PC-3 (cell line): ENCODE results near the gene FOXK1.

ENCODE experiments used
- EZH2 ChIP-seq: fragments of 300-600 bp; sonication (generic); IDR thresholded peaks from one replicate; pipeline ENCODE4 v1.6.1; 2017; ENCODE audit warnings: antibody characterized with exemption, mild to moderate bottlenecking, low read length; ENCODE audit not compliant: unreplicated experiment
- EZH2phosphoT487 ChIP-seq: fragments of 300-600 bp; sonication (generic); IDR thresholded peaks from 2 replicates; pipeline ENCODE4 v1.6.1; 2018; ENCODE audit warnings: mild to moderate bottlenecking, antibody characterized with exemption, low read length, borderline replicate concordance
- TF ChIP-seq, protein P1 (sequence below): fragments of 300-600 bp; sonication (generic); conservative IDR thresholded peaks from 2 replicates; pipeline ENCODE4 v1.5.1; 2017; ENCODE audit warnings: antibody characterized with exemption, low read depth, mild to moderate bottlenecking, low read length

DNA sequence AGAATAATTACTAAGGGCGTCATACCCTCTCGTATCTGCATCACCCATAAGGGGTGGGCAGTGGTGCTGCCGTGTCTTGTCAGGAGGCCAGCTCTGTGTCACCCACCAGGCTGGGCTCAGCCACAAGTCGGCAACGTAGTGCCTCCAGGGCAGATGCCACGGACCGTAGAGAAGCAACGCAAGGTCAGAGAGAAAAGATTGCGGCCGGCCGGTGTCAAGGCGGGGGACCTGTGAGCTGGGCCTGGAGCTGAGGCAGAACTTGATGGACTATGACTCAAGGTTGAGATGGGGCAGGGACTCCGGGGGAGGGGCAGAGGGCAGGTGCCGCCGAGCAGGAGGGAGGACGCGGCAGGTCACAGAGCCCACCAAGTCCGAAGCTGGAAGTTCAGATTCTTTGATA lies 29.5 kb downstream of the FOXK1 start:
- TF ChIP-seq, protein P1, sequence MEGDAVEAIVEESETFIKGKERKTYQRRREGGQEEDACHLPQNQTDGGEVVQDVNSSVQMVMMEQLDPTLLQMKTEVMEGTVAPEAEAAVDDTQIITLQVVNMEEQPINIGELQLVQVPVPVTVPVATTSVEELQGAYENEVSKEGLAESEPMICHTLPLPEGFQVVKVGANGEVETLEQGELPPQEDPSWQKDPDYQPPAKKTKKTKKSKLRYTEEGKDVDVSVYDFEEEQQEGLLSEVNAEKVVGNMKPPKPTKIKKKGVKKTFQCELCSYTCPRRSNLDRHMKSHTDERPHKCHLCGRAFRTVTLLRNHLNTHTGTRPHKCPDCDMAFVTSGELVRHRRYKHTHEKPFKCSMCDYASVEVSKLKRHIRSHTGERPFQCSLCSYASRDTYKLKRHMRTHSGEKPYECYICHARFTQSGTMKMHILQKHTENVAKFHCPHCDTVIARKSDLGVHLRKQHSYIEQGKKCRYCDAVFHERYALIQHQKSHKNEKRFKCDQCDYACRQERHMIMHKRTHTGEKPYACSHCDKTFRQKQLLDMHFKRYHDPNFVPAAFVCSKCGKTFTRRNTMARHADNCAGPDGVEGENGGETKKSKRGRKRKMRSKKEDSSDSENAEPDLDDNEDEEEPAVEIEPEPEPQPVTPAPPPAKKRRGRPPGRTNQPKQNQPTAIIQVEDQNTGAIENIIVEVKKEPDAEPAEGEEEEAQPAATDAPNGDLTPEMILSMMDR: no peak
- TF ChIP-seq EZH2phosphoT487: no peak
- TF ChIP-seq EZH2: no peak
